GM12872 (cell line): Measurements from ENCODE around the gene CCDC142.

ENCODE experiments used
- TF ChIP-seq, protein P1 (sequence below): IDR thresholded peaks from 3 replicates; pipeline ENCODE4 v1.5.1; 2011; ENCODE audit warnings: low read depth, mild to moderate bottlenecking, low read length, moderate library complexity; ENCODE audit not compliant: insufficient read depth

Gene CCDC142

DNA sequence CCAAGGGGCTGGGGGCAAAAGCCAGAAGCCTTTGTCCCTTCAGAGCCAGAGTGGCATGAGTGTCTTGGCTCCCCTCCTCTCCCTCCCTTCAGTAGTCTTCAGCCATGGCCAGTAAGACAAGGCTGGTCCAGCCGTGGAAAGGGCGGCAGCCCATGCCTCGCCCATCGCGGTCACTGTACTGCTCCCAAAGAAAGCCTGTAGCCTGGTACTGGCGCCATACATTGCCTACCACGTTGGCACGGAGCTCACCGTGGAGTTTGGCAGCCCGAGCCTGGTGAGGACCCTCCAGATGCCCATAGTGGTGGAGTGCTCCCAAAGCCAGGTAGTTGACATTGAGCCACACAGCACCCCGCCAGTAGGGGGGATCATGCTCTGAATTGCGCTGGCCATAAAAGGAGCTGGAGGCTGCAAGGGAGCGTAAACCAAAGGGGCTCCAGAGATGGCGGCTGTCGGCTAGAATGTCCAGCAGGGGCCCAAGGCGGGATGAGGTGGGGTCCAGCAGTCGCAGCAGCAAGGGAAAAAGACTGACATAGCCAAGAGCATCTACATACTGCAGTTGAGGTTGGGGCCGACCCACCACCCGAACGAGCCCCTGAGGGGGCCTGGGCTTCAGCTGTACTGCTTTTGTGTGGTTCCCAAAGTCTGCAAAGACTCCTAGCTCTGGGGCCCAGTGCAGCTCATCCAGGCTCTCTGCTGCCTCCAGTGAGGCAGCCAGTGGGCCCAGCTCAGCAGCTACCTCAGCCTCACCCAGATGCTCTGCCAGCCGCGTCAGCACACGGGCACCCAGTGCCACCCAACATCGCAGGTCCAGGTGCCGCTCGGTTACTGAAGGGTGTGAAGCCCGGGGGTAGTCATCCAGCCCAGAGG lies 21.4 kb downstream of the CCDC142 start:
- TF ChIP-seq, protein P1, sequence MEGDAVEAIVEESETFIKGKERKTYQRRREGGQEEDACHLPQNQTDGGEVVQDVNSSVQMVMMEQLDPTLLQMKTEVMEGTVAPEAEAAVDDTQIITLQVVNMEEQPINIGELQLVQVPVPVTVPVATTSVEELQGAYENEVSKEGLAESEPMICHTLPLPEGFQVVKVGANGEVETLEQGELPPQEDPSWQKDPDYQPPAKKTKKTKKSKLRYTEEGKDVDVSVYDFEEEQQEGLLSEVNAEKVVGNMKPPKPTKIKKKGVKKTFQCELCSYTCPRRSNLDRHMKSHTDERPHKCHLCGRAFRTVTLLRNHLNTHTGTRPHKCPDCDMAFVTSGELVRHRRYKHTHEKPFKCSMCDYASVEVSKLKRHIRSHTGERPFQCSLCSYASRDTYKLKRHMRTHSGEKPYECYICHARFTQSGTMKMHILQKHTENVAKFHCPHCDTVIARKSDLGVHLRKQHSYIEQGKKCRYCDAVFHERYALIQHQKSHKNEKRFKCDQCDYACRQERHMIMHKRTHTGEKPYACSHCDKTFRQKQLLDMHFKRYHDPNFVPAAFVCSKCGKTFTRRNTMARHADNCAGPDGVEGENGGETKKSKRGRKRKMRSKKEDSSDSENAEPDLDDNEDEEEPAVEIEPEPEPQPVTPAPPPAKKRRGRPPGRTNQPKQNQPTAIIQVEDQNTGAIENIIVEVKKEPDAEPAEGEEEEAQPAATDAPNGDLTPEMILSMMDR, result peak; percentile 43

DNA sequence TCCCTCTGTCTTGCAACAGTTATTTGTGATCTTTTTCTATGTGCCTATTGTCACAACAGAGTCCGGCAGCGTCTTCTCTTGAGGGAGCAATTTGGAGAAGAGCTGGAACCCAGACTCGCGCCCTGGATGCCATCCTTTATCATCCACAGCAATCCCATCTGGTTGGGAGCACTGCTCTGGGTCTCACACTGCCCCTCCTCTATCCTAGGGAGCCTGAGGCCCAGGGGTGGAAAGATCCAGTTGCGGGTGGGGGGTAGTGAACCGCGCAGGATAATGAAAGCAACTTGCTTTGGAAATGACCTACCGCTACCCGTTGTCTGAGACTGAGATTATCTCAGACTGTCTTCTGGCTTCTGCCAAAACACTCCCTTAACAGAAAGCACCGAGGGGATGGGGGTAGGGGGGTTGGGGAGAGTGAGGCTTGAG lies 23.8 kb downstream of the CCDC142 start:
- TF ChIP-seq, protein P1, result no peak

DNA sequence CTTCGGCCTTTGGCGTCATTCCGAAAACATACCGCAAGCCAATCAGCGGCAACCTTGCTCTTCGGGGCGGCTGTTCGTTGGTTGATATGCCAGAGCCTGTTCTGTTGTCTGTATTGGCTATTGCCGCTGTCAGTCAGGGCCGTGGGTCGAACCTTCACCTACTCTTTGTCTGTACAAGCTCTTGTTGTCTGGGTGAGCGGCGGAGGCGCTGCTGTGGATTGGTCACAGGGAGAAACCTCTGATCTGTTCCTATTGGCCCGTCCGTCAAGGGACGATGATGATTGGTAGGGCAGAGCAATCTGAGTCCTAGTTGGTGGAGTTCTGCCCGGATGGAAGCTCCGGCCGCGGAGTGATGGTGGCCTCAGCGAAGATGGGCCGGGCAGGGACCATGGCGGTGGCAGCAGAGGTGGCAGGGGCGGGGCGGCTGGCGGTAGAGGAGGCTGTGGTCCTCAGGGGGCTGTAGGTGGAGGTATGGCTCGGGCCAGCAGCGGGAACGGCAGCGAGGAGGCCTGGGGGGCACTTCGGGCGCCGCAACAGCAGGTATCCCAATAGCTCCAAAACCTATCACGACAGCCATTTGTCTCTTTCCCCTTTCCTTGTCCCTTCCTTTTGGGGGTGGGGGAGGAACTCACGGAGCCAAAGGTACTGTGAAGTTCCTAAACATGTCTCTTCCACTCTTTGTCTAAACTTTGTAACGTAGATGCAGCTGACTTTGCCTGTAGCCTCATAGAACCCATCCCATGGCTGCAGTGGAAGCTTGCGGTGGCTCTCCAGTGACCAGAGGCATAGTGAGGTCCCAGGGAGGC lies 24.5 kb downstream of the CCDC142 start, which contains the start of gene WBP1:
WBP1 (plus strand) TSS at position 307 of the 806 bp plus-strand sequence; CDS start at position 472, 165 bp downstream.
- TF ChIP-seq, protein P1, result no peak

DNA sequence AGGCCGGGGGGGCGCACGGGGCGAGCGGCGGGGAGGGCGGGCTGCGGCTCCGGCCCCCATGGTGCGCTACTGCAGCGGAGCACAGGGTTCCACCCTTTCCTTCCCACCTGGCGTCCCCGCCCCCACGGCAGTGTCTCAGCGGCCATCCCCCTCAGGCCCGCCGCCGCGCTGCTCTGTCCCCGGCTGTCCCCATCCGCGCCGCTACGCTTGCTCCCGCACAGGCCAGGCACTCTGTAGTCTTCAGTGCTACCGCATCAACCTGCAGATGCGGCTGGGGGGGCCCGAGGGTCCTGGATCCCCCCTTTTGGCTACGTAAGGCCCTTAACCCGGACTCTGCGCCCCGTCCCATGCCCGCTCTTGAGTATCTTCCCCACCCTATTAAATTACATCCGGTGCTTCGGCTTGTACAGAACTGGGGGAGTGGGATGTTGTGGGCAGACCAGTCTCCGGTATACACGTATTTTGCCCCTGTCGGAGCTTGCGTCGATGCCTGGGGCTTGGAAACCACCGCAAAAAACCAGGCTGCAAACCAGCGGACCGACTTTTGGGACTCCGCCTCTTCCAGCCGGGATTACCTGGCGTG lies 25.2 kb downstream of the CCDC142 start:
- TF ChIP-seq, protein P1, result no peak

DNA sequence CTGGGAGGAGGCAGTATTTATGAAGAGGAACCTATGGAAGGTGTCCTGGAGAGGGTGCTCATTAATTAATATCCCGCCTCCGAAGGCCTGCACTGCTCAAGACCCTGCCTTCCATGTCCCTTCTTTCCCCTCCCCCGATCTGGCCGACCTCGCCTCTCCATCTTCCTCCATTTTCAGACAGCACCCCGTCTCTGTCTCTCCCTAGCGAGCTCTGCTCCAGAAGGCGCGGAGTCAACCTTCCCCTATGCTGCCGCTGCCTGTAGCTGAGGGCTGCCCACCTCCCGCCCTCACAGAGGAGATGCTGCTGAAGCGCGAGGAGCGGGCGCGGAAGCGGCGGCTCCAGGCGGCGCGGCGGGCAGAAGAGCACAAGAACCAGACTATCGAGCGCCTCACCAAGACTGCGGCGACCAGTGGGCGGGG lies 25.7 kb downstream of the CCDC142 start:
- TF ChIP-seq, protein P1, result no peak

DNA sequence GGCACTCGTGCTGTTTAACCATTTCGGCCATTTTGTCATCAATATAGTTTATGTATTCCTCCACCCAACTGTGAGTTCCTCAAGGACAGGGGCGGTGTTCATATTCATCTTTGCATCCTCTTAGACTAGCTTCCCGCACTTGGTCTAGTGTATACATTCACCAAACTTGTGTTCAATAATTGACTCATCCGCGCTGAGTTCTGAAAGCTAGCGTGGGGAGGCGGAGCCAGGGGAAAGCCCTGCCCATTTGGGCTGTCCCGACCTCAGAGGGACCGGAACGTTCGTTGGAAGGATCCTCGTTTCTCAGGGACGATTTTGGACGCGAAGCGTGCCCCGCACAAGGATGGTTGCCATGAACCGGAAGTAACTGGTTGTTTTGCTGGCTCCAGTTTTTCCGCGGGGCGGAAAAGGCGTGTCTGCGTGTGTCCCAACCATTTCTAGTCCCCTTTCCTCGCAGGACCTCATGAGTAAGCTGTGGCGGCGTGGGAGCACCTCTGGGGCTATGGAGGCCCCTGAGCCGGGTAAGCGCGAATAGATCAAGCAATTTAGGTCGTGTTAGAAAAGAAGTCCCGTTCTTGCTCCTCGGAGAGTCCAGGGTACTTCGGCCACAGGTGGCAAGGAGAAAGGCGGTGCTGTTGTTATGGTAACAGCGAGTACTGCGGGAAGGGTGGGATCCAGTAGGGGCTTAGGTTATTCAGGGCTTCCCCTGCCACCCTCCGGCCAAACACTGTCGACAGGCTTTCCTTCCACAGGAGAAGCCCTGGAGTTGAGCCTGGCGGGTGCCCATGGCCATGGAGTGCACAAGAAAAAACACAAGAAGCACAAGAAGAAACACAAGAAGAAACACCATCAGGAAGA lies 27.9 kb downstream of the CCDC142 start, which contains the start of gene INO80B:
INO80B (plus strand) TSS at position 434 of the 858 bp plus-strand sequence; CDS start at position 464, 30 bp downstream.
- TF ChIP-seq, protein P1, result no peak
